HG02885 (cell line): ENCODE results near the gene KRCC1.

ENCODE experiments used
- ATAC-seq: cut with Tn5 transposase; IDR thresholded peaks from one replicate; pipeline ENCODE4 v1.9.1; 2021; ENCODE audit warnings: mild to moderate bottlenecking; ENCODE audit not compliant: unreplicated experiment, poor library complexity

KRCC1 gene

DNA sequence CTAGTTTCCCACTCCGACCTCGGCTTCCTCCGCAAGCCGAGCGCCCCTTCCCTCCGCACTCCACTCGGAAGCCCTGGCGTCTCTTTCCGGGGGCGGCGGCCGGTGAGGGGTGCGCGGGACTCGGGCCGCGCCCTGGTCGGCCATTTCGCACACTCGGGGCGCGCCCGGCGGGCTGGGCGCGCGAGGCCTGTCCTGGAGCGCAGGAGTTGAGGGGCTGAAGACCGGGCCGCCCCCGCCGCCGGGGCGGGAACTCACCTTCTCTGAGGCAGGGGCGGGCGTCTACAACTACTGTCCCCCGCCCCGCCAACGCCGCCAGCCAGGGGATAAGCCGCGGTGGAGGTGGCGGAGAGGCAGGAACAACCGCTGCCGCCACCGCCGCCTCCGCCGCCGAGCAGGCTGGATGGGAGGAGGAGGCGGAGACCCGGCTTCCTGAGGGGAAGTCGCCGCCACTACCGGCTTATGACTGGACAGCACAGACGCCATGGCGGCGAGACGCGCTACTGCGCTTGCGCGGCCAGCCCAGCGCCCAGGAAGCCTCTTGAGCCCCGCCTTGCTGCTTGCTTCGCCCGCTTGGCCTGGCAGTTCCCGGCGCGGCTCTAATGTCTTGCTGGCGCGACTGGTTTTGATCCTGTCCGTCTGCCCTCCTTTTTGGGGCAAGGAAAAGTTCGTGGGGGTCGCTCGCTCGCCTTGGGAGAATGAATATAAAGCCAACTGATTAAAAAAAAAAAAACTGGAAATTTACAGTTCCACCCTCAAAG is at the start of gene KRCC1:
Gene KRCC1 (minus strand): TSS at position 413 of the 758 bp plus-strand sequence. CDS start 27,220 bp downstream, outside the sequence.
- ATAC-seq, result peak; percentile 96

DNA sequence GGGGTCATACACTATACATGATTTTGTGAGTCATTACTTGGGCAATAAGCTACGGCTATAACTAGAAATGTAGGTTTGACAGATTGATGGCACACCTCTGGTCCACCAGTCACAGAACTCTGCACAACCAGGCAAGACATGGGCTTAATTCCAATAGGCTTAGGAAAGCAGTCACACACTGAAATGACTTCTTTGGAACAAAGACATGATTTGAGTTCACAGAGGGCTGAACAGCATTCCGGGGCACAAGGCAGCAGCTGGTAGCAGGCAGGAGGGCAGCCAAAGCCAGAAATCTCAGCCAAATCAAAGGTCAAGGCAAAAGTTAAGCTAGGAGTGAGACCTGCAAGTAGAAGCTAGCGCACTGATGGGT is 44.9 kb upstream of the KRCC1 start:
- ATAC-seq, result no peak

DNA sequence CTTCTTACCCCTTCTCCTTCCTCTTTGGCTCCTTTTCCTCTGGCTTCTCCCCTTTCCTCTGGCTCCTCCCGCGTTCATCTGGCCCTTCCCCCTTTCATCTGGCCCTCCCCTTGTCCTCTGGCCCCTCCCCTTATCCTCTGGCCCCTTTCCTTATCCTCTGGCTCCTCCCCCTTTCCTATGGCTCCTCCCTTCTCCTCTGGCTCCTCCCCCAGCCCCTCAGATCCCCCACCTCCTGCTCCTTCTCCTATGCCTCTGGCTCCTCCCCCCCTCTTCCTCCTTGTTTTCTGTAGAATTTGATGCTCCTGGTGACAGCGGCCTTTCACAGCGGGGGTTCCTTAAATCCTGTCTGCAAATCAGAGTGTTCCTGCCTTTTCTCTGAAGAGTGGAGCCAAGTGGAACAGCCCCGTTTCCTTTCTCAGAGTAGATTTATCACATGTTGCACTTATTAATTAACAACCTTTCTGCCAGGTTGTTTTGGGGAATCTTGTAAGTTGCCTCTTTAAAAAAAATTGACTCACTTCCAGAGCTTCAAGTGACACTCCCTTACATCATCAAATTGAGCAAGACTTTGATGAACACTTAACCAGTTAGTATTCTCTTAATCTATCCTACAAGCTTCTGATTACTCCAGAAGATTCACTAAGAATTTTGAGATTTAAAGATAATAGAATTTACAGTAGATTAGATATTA is 44.4 kb upstream of the KRCC1 start:
- no peak for ATAC-seq

DNA sequence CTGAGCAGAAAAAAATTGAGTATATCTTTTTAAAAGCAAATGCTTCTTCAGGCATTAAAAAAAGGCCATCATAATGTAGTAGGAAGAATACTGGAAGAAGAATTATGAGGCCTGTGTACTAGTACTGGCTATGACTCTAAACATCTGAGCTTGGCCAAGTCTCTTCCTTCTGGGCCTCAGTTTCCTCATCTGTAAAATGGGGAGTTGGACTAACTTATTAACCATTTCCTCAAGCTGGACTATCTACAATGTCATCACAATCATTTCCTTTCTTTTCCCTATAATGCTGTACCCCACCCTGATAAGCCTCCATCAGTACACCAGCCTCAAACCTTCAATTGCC is 42.9 kb upstream of the KRCC1 start:
- ATAC-seq, result no peak

DNA sequence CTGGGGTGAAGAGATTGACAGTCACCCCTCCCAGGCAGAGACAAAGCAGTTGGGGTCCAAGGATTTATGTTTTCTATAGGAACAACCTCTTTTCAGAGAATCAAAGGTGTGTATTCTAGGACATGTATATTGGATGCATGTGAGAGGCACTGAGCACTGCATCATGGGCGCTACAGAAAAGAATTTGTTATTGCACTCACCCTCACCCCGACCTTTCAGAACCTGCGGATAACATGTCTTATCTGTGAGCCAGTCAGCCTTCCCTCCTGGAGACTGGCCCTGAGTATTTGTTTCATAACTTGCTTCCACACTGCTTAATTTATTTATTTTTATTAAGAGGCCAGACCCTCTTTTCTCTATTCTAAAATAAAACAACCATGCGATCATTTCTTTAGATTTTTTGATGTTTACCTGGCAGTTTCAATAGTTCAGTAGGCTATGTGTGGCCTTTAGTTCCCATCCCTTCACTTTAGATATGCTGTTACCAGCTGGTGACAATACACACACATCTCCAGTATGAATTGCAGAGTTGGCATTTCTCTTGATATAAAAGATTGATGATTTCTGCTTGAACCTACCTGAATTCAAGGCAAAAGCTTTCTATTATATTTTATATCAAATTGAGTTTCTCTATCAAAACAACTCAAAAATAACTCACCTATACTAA is 42.4 kb upstream of the KRCC1 start:
- no peak for ATAC-seq

DNA sequence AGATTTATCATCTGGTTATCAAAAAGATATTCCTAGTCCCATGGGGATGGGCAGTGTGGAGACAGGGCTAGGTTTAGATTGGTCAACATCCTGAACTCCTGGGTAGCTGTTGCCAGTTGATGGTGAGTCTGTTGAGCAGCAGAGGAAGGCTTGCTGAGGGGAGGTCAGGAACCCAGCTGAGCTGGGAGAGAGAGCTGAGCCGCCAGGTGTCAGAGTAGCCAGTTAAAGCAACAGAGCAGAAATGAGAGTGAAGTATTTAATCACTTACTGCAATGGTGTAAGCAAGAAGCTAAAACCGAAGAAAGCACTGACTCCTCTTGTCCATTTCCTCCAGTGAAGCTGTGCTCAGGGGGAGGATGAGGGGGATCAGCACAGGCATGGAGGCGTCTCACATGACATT is 41.6 kb upstream of the KRCC1 start:
- no peak for ATAC-seq

DNA sequence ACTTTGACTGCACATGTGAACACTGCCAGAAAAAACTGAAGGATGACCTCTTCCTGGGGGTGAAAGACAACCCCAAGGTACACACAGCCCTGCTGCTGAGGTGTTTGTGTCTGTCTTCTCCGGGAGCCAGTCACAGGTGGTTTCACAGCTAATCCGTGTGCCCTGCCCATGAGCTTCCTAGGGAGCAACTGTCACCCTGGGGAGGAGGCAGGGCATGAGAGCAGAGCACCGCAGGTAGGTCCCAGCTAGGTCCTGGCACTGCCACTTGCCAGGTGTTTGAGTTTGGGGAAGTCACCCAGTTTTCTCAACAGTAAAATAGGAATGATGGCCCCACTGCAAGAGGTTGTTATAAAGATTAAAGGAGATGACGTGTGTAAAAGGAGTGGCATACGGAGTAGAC is 41.1 kb upstream of the KRCC1 start:
- ATAC-seq, result no peak

DNA sequence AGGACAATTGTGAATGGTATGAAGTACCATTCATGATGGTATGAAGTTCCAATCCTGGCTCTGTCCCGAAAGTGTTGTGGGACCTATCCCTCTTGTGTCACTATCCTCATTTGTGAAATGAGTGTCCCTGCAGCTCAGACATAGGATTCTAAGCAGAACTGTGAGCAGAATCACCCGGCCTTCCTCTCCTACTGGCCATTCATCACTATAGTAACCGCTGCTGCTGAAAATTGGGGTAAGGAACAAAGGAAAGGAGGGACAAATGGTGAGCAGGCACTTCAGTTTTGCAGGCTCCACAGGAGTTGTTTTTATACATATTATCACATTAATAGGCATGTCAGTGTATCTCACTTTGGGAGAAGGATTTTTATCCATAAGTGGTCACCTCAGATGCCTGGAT is 39.4 kb upstream of the KRCC1 start:
- no peak for ATAC-seq

DNA sequence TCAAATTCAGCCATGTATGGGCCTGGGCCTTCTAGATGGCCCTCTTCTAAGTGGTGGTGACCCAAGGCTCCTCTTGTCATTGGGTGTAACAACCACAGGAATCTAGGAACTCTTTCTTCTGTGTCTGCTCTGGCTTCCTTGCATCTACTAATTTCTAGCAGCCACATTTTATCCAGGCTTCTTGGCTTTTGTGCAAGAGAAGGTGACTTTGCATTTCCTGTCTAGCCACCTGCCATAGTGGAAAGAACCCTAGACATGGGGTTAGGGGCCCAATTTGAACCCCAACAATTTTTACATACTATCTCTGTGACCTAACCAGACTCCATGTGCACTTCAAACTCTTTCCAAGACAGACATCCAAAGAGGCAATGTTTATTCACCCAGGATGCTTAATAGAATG is 37.2 kb upstream of the KRCC1 start:
- no peak for ATAC-seq

DNA sequence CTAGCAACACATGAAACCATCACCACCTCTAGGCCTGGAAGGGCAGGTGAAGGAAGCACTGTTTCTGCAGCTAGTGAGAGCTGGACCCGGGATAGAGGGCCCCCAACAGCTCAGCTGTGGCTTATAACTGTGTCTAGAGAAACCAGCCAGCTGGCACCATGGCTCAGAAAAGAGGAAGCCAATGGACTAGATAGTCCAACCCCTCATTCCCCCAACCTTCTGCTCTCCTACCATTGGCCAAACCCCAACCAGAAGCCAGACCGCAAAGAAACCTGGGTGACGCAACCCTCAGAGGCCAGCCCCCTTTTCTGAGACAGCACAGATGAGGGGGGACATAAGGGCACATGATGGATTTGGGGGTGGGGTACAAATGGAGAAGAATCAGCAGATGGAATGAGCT is 36.4 kb upstream of the KRCC1 start:
- ATAC-seq, result no peak

DNA sequence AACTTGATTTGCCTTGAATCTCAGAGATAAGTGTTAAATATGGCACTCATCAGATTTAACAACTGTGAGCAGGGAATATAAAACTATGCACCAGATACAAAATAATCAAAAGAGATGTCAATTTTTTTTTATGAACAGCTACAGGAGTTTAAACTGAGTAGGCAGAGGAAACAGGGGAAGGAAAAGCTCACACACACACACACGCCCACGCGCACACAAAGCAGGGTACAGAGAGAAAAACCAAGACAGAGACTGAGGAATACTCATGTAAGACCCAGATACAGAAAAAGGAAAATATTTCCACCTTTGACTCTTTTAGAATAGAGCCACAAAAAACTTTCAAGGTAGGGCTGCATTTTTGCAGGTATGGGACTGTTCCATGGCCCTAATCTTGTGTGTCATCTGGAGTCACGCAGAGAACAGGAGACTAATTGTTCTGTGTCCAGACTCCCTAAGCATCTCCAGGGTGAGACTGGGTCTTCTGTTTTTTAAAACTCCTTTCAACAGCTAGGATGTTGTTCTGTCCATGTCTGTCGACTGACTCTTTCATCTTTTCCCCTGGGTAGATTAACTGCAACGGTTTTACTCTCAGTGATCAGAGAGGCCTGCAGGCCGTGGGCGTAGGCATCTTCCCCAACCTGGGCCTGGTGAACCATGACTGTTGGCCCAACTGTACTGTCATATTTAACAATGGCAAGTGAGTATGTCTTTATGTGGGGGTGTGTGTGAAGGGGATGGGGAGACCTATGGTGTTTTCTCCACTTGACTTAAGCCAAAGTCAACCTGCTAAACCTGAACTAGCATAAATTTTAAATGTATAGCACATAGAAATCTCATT is 35.1 kb upstream of the KRCC1 start:
- ATAC-seq, result peak; percentile 67

DNA sequence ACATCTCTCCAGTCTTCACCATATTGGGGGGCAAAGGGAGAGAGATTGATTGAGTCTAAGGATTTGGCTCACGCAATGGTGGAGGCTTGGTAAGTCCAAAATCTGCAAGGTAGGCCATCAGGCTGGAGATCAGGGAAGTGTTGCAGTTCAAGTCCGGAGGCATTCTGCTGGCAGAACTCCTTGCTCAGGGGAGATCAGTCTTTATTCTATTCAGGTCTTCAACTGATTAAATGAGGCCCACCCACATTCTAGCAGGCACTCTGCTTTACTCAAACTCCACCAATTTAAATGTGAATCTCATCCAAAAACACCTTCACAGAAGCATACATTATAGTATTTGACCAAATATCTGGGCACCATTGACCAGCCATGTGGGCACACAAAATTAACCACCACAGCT is 33.4 kb upstream of the KRCC1 start:
- ATAC-seq, result no peak

DNA sequence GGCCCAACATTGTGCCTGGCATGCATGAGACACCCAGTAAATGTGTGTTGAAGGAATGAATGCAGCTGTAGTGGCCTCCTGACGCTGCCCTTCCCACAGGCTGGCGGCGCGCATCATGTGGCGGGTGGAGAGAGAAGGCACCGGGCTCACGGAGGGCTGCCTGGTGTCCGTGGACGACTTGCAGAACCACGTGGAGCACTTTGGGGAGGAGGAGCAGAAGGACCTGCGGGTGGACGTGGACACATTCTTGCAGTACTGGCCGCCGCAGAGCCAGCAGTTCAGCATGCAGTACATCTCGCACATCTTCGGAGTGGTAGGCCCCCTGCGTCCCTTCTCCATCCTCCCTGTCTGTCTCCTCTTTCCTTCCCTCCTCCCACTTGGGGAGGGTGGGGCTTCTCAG is 32.2 kb upstream of the KRCC1 start:
- ATAC-seq, result no peak

DNA sequence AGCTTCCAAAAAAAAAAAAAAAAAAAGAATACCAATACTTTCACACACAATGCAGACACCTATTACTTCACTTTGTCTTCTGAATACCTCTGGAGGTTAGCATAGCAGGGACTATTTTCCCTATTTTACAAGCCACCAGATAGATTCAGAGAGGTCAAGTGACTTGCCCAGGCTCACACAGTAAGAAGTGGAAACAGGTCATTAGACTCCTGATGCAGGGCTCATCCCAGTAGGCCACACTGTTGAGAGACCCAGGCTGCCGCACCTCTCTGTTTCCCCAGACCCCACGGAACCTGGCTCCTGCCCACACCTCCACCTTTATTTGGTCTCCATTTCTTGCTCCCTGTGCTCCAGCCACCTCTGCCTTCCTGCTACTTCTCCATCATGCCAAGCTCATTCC is 31.5 kb upstream of the KRCC1 start:
- no peak for ATAC-seq

DNA sequence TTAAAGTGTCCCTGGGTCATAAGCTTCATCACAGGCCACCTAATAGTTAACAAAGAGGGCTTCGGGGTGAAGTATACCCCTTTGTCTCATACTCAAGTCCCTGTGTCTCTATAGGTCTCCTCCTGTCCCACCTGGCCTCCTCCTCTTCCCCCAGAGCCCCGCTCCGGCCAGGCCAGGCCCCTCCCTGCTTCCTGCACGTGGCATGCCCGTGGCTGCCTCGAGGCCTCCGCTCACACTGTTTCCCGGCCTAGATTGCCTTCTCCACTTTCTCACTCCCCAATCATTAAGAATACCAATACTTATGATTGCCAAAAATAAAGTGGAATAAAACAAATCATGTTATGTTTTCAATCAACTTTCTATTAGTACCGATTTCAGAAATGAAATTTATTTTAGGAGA is 30.8 kb upstream of the KRCC1 start:
- ATAC-seq, result no peak

DNA sequence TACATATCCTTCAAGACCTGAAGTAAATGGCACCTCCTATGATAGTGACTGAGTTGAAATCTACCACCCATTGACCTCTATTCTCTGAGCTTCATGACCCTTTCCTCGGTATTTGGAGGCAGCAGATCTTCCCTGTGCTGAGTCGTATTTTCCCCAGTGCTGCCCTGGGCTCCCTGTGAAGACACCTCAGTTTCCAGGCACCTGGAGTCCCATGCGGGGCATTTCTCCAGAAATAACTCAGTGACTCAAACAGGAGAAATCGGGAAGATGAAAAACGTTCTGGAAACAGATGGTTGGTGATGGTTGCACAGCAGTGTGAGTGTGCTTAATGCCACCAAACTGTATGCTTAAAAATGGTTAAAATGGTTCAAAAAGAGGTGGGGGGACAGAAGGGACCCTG is 30.0 kb upstream of the KRCC1 start:
- no peak for ATAC-seq

DNA sequence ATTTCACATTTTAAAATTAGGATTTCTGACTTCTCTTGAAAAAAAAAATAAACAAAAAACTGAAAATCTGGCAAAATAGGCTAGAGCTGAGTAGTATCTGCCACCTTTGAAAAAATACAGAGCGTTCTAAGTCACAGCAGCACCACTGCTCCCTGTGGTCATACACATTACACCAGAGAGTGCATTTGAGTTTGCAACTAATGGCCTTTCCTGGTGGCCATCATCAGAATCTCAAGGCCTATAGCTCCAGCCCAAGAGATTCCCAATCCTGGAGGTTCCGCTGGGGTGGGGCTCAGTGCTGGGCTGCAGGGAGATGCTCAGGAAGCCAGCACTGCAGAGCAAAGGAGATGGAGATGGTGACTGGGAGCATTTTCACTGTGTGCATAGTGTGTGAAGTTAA is 29.5 kb upstream of the KRCC1 start:
- ATAC-seq, result no peak

DNA sequence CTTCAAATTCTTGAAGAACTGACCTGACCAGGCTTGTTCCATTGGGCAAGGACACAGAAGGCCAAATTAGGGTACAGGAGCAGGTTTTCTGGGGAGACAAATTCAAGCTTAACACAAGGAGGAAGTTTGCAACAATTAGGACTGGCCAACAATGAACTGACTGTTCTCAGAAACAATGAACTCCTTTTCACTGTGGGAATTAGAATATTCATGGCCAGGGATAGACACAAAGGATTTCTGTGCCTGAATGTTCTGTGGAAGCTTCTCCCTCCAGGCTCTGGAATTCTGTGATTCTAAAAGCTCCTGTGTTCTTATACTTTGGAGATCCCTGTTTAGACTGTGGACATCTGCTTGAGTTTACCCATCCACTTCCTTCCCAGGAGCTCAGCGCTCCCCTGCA is 27.2 kb upstream of the KRCC1 start:
- no peak for ATAC-seq

DNA sequence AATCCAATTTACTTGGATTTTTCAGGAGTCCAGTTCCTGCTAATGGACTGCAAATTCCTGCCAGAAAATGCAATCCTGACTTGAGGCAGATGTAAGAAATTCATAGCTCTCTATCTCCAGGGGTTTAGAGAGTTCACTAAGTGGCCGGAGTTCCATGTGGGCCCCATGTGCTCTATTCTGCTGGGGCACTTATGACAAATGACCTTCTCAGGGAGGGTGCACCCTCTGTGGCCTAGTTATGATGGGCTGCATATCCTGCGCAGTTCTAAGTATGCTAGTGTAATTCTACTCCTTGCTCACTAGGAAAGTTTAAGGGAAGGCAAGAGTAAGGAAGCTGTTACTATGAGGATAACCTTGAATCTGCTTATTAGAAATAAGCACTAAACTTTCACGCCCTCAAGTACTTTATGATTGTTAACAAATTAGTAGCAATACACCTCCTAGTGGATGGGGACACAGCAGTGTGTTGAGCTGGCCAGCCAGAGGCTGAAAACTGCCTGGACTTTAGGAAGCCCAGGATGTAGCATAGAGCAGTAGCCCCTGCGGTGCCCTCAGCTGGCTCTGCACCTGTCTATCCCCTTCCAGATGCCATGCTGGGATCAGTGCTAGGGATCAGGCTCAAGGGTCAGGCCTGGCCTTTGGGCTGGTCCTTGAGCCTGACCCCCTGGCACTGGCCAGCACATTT is 26.5 kb upstream of the KRCC1 start:
- no peak for ATAC-seq

DNA sequence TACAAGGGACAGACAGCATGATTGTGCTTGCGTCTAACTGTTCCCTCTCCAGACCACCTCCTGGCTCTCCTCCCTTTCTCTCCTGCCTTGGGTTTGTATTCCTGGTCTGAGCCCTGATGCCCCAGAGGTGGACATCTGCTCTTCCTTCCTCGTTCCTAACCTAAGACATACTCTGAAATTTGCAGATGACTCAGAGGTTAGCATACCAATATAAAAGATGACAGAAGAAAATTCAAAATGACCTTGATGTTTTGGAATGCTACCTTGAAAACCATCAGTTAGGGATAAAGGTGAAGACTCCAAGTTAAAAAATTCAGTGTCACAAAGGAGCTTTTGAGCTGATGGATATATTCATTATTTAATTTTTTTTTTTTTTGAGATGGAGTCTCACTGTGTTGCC is 25.0 kb upstream of the KRCC1 start:
- no peak for ATAC-seq
